Measurements from ENCODE around the gene AFM.

Gene AFM

GRCh38 chr4:73435984-73436383 lies 45.6 kb upstream of the AFM start, which contains the start of gene AFP:
AFP (plus strand) TSS chr4:73436221; CDS start chr4:73436263, 42 bp downstream.
- H3K36me3 ChIP-seq (ENCODE audit: control insufficient read depth, insufficient read depth, low read length): no peaks in the 10 kb centered on the region
- no peaks in the 10 kb centered on the region; the same call in 1 of the 2 replicates for H3K27me3 ChIP-seq (replicated peaks; ENCODE audit: control insufficient read depth, insufficient read depth, low read length)
- no peak for TF ChIP-seq CTCF (IDR thresholded peaks at IDR 0.05; ENCODE audit: insufficient read depth, low read length, poor library complexity, severe bottlenecking)
- H3K4me3 ChIP-seq (replicated peaks; ENCODE audit: low read depth, low read length): no peak within 1 kb of the TSS
- DNase-seq (ENCODE audit: extremely low read depth, insufficient read length): no peak

GRCh38 chr4:73436674-73437557 lies 44.6 kb upstream of the AFM start:
- no peak for TF ChIP-seq CTCF (IDR thresholded peaks at IDR 0.05; ENCODE audit: insufficient read depth, low read length, poor library complexity, severe bottlenecking)

GRCh38 chr4:73437558-73437956 lies 44.0 kb upstream of the AFM start:
- Histone ChIP-seq H3K36me3 (ENCODE audit: control insufficient read depth, insufficient read depth, low read length) (no peaks in the 10 kb centered on the region), H3K4me3 (replicated peaks; ENCODE audit: low read depth, low read length) (no peak overlapping the region), H3K27me3 (replicated peaks; ENCODE audit: control insufficient read depth, insufficient read depth, low read length) (no peaks in the 10 kb centered on the region)
- no peak for DNase-seq (ENCODE audit: extremely low read depth, insufficient read length)
- no peak for TF ChIP-seq CTCF (IDR thresholded peaks at IDR 0.05; ENCODE audit: insufficient read depth, low read length, poor library complexity, severe bottlenecking)

More at GRCh38 chr4:73436674-73437557, 44.6 kb upstream of the AFM start:
- no peak for DNase-seq (ENCODE audit: extremely low read depth, insufficient read length)
- no peaks in the 10 kb centered on the region for H3K36me3 ChIP-seq (ENCODE audit: control insufficient read depth, insufficient read depth, low read length)
- H3K4me3 ChIP-seq (replicated peaks; ENCODE audit: low read depth, low read length): no peak overlapping the region
- no peaks in the 10 kb centered on the region for H3K27me3 ChIP-seq (replicated peaks; ENCODE audit: control insufficient read depth, insufficient read depth, low read length)

GRCh38 chr4:73438048-73438447 lies 43.5 kb upstream of the AFM start:
- H3K4me3 ChIP-seq (replicated peaks; ENCODE audit: low read depth, low read length): no peak overlapping the region
- no peak for TF ChIP-seq CTCF (IDR thresholded peaks at IDR 0.05; ENCODE audit: insufficient read depth, low read length, poor library complexity, severe bottlenecking)

GRCh38 chr4:73438582-73439215 lies 42.8 kb upstream of the AFM start:
- DNase-seq (ENCODE audit: extremely low read depth, insufficient read length): no peak
- no peak for TF ChIP-seq CTCF (IDR thresholded peaks at IDR 0.05; ENCODE audit: insufficient read depth, low read length, poor library complexity, severe bottlenecking)
- Histone ChIP-seq H3K36me3 (ENCODE audit: control insufficient read depth, insufficient read depth, low read length) (no peaks in the 10 kb centered on the region), H3K4me3 (replicated peaks; ENCODE audit: low read depth, low read length) (no peak overlapping the region), H3K27me3 (replicated peaks; ENCODE audit: control insufficient read depth, insufficient read depth, low read length) (no peaks in the 10 kb centered on the region)

More at GRCh38 chr4:73438048-73438447, 43.5 kb upstream of the AFM start:
- no peaks in the 10 kb centered on the region for H3K36me3 ChIP-seq (ENCODE audit: control insufficient read depth, insufficient read depth, low read length)
- DNase-seq (ENCODE audit: extremely low read depth, insufficient read length): no peak
- H3K27me3 ChIP-seq (replicated peaks; ENCODE audit: control insufficient read depth, insufficient read depth, low read length): no peaks in the 10 kb centered on the region
